Transverse colon (tissue), 4 donors: Measurements from ENCODE around the gene GOLT1A.

Experiments
- POLR2AphosphoS5 ChIP-seq, 3 donors: sonication (generic); formaldehyde crosslinking; IDR thresholded peaks; one replicate each; pipeline ENCODE4 v1.6.1; 2016; ENCODE audit warnings: antibody characterized with exemption in 3 of 3
- TF ChIP-seq, protein P1 (sequence below), 5 experiments: fragments of 200-600 bp in 3 of 5; fragments of 450-650 bp in 2 of 5; sonication (generic) in 3 of 5; IDR thresholded peaks; 1 replicate in 2 of 5; 2 replicates in 3 of 5; pipeline ENCODE4 v1.5.1; 2016 to 2017; ENCODE audit warnings: antibody characterized with exemption in 5 of 5, inconsistent platforms in 3 of 5, mild to moderate bottlenecking in 2 of 5, moderate library complexity in 1 of 5

DNA sequence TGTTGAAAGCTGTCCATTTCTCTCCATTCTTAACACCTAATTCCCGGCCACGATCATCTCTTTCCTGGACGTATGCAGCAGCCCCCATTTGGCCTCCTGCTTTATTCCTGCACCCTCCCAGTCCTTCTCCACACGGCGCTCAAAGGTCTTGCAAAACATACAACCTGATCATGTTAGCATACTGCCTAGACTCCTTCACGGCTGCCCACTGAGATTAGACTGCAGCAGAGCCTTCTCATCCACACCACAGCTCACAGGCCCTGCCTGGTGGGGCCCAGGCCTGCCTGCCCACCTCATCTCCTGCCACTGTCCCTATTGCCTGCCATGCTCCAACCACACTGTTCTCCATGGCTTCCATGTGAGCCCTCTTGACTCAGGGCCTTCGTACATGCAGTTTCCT, 2.7 kb downstream of the GOLT1A start:
- TF ChIP-seq, protein P1, sequence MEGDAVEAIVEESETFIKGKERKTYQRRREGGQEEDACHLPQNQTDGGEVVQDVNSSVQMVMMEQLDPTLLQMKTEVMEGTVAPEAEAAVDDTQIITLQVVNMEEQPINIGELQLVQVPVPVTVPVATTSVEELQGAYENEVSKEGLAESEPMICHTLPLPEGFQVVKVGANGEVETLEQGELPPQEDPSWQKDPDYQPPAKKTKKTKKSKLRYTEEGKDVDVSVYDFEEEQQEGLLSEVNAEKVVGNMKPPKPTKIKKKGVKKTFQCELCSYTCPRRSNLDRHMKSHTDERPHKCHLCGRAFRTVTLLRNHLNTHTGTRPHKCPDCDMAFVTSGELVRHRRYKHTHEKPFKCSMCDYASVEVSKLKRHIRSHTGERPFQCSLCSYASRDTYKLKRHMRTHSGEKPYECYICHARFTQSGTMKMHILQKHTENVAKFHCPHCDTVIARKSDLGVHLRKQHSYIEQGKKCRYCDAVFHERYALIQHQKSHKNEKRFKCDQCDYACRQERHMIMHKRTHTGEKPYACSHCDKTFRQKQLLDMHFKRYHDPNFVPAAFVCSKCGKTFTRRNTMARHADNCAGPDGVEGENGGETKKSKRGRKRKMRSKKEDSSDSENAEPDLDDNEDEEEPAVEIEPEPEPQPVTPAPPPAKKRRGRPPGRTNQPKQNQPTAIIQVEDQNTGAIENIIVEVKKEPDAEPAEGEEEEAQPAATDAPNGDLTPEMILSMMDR (IDR thresholded peaks at IDR 0.05) = no peak
- no peak for TF ChIP-seq POLR2AphosphoS5 (IDR thresholded peaks at IDR 0.05)
